ENCODE results near the gene HIC2.
"Not testable (repeated sequence)": the region's sequence is repeated elsewhere in the genome, so short reads cannot be mapped to it uniquely, and the experiment has no call there.

Gene HIC2

GRCh38 chr22:21497984-21498383 is 80.8 kb downstream of the HIC2 start:
- not testable (repeated sequence) for DNase-seq

GRCh38 chr22:21498489-21498888 is 81.3 kb downstream of the HIC2 start:
- not testable (repeated sequence) for DNase-seq

DNA sequence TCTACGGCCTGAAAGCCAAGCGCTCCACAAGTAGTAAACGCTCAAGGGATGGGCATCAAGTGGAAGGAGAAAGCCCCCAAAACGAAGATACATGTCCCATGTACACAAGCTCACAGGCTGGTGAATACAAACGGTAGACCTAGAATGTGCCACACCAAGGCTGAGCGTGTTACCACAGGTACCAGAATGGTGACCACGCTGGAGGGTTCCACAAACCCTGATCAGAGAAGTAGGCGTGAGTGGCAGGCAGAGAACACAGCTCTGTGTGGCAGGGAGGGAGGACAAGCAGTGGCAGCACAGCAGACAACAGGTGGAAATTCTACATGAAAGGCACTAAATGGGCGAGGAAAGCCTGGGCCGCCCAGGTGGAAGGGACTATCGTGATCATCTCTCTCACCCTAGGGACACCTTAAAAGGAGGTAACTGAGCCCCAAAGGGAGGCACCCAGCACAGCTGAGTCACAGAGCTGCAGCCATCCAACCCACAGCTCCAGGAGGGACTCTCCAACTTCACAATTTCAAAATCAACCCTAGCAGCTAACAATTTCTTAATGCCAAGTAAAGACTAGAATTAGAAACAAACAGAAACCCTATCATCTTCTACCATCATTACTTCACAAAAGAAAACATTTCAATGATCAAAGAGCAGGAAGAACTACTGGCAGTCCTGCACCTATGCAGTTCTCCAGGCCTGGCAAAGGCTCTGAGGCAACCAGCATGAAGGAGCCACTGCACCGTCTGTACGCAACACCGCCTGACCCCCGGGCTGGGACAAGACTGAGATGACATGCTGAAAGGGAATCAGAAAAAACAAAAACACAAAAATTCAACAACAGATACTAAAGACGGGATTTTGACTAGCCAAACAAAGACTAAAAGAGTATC is 82.7 kb downstream of the HIC2 start:
- not testable (repeated sequence) for DNase-seq

Measured in NCI-H2227 treated with DMSO at 0.1 percent for 48 hours (cell line).